AG09319 (cell line): Measurements from ENCODE around the gene PRLHR.

Experiments
- DNase-seq: peaks from one replicate; pipeline ENCODE4 v3.0.0-alpha.2; 2010; ENCODE audit warnings: low read depth; ENCODE audit errors: extremely low read depth
- TF ChIP-seq, protein P1 (sequence below): IDR thresholded peaks from 2 replicates; pipeline ENCODE4 v1.5.1; 2011; ENCODE audit warnings: low read depth, mild to moderate bottlenecking, inconsistent platforms, low read length, moderate library complexity

The PRLHR gene

DNA sequence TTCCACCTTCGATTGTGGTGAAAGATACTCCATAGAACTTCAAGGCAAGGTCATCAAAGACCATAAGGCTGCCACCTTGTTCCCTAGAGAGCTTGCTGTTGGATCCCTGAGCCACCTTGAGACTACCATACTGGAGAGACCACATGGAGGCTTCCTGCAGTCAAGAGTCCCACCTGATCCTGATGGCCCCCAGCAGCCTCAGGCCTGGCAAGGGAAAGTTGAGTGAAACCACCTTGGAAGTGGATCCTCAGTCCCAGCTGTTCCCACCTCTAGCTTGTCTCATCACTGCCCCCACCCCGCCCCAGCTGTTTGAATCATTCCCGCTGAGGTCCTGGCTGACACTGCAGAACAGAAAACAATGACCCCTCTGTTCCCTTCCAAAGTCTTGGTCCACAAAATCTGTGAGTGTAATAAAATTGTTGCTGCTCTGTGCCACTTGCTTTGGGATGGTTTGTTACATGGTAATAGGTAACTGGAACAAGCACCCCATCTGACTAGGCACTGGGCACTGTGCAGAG is 32.0 kb downstream of the PRLHR start:
- no peak for DNase-seq
- TF ChIP-seq, protein P1, sequence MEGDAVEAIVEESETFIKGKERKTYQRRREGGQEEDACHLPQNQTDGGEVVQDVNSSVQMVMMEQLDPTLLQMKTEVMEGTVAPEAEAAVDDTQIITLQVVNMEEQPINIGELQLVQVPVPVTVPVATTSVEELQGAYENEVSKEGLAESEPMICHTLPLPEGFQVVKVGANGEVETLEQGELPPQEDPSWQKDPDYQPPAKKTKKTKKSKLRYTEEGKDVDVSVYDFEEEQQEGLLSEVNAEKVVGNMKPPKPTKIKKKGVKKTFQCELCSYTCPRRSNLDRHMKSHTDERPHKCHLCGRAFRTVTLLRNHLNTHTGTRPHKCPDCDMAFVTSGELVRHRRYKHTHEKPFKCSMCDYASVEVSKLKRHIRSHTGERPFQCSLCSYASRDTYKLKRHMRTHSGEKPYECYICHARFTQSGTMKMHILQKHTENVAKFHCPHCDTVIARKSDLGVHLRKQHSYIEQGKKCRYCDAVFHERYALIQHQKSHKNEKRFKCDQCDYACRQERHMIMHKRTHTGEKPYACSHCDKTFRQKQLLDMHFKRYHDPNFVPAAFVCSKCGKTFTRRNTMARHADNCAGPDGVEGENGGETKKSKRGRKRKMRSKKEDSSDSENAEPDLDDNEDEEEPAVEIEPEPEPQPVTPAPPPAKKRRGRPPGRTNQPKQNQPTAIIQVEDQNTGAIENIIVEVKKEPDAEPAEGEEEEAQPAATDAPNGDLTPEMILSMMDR, result no peak

DNA sequence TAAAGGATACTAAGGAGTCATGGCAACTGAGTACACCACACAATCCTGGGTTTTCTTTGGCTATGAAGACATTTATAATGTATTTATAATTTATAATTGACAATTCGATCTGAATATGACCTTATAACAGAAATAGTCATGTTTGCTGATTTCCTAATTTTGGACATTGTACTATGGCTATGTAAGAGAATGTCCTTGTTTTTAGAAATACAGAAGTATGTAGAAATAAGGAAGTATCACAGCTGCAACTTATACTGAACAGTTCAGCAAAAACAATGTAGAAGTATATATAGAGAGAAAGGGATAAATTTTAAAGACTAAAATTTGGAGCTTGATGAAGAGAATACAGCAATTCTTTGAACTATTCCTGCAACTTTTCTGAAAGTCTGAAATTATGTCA is 32.6 kb downstream of the PRLHR start:
- TF ChIP-seq, protein P1, result no peak
- no peak for DNase-seq

DNA sequence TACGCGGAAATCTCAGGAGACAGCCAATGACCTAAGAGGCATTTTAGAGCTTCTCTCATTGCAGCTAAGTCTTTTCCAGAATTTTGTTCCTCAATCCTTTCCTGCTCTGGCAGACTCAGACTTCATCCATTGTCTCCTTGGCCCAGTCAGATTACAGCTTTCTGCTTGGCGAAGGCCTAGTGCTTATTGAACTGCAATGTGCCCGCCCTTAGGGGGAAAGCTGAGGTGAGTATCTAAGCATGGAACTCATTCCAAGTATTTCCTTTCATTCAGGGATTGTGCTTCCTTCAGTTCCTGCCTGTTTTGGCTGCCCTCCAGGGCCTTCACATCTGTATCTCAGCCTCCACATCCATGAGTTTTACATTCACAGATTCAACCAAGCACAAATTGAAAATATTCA is 37.5 kb downstream of the PRLHR start:
- TF ChIP-seq, protein P1, result no peak
- DNase-seq, result no peak

DNA sequence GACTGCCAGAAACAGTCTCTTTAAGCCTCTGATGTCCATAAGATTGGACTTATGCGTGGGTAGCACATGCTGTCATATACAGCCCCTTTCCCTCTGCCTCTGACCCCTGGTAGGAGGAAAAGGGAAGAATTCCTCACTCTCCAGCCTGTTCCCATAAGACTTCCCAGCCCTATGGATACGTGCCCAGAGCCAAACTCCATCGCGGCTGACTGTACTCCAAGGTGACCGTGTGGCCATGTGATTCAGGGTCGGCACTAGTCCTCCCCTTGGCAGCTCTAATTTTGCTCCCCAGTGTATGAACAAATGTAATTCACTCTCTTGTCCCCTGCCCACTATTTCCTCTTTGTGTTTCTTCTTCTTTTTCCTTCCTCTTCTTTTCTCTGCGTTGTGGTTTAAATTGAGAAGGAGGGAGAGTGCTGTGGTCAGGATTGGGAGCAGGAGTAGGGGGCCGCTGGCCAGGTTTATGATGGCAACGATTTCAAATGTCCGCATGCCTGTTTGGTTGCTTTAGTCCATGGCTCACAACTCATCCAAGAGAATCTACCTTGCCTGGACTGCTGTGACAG is 43.8 kb downstream of the PRLHR start:
- TF ChIP-seq, protein P1, result no peak
- DNase-seq, result no peak

DNA sequence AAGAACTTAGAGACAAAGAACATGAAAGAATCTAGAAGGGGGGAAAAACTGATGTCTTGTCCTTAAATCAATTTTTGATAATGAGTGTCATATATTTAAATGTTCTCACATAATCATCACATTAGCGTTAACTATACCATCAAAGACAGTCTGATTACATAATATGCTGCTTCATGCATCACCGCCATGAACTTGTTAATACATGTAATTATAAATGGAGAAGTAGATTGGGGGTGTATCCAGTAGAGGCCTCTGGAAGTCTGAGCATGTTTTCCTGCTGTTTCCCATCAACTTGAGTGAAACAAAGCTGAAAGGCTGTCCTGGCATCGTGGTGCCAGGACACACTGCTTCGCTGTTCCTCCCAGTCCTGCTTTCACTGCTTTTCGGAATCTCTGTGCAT is 48.2 kb downstream of the PRLHR start:
- TF ChIP-seq, protein P1, result no peak
- no peak for DNase-seq

DNA sequence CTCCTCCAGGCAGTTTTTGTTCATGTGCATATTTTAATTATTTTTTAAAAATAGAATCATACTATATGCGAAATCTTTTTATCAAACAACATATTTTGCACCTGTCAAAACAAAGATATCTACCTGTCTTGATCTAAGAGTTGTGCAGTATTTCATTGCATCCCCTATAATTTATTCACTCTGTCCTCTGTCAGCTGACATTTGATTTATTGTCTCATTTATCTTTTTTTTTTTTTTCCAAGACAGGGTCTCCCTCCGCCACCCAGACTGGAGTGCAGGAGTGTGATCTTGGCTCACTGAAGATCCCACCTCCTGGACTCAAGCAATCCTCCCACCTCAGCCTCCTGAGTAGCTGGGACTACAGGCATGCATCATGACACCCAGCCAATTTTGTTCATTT is 49.0 kb downstream of the PRLHR start:
- DNase-seq, result no peak
- TF ChIP-seq, protein P1, result no peak

DNA sequence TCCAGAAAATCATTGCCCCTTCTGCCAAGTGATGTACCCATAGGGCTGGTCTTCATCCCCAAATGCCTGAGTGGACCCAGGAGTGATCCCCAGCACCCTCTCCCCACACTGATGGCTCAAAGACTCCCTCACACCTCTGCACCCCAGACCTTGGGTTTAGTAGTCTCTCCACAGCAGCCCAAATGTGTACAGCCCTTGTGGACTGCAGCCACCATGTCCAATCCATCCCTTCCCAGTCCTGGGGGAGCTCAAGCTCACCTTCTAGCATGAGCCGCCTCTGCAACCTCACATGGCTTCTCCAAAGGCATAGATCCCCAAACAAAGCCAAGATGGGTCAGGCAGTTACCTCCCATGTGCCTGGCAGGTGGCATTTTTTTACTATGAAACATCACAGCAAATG is 50.1 kb downstream of the PRLHR start:
- TF ChIP-seq, protein P1, result no peak
- DNase-seq, result no peak
